Right lobe of liver (tissue), 6 donors: ENCODE results near the gene LRP11. TPM values are rescaled to one million over a fixed set of nuclear protein-coding genes. Genes with fewer than 3 reads are reported as not detected.
"Not testable (repeated sequence)": the region's sequence is repeated elsewhere in the genome, so short reads cannot be mapped to it uniquely, and the experiment has no call there.

Experiments used
- ATAC-seq, 4 donors: fragments of 200-7000 bp; cut with Tn5 transposase; one replicate each; pipeline ENCODE4 v1.9.1; 2020; ENCODE audit warnings: mild to moderate bottlenecking in 4 of 4, moderate library complexity in 4 of 4
- DNase-seq, 3 donors: peaks; one replicate each; pipeline ENCODE4 v3.0.0-alpha.2; 2020
- H3K27ac ChIP-seq, 3 donors: fragments of 200-600 bp; one replicate each; pipeline ENCODE4 v1.8.0; 2022
- H3K27me3 ChIP-seq, 2 donors: fragments of 200-600 bp; one replicate each; pipeline ENCODE4 v1.8.0; 2022
- H3K36me3 ChIP-seq, 4 donors: fragments of 200-600 bp; sonication (generic) in 1 of 4; one replicate each; pipeline versions ENCODE4 v1.5.1 to v1.8.0; 2017 to 2022; ENCODE audit warnings: control low read depth in 1 of 4
- H3K4me1 ChIP-seq, 4 donors: fragments of 200-600 bp; sonication (generic) in 1 of 4; one replicate each; pipeline versions ENCODE4 v1.5.1 to v1.8.0; 2017 to 2022; ENCODE audit warnings: control low read depth in 1 of 4
- H3K4me3 ChIP-seq, 3 donors: fragments of 200-600 bp; one replicate each; pipeline ENCODE4 v1.8.0; 2022
- H3K9me3 ChIP-seq, 4 donors: fragments of 200-600 bp; sonication (generic) in 1 of 4; one replicate each; pipeline versions ENCODE4 v1.5.1 to v1.8.0; 2017 to 2022; ENCODE audit warnings: control low read depth in 1 of 4
- CTCF ChIP-seq, 4 donors: fragments of 200-600 bp in 3 of 4; fragments of 450-650 bp in 1 of 4; IDR thresholded peaks; one replicate each; pipeline versions ENCODE4 v1.5.1 to v1.8.0; 2016 to 2022; ENCODE audit warnings: antibody characterized with exemption in 4 of 4, mild to moderate bottlenecking in 2 of 4
- POLR2A ChIP-seq: fragments of 450-650 bp; IDR thresholded peaks from one replicate; pipeline ENCODE4 v1.6.1; 2017; ENCODE audit warnings: antibody characterized with exemption, mild to moderate bottlenecking
- WGBS: methylation state at CpG from one replicate; pipeline ENCODE4 v1.1.6; 2018; ENCODE audit warnings: low coverage, low lambda C conversion rate; ENCODE audit not compliant: insufficient coverage; ENCODE audit errors: missing lambda C conversion rate; 5-methylcytosine and 5-hydroxymethylcytosine counted together
- intact Hi-C, 2 donors: fragments of 100-400 bp; cut with DNase I; formaldehyde crosslinking; loops; one replicate each; pipeline versions ENCODE4 v1.11.2 to v1.14.1; 2022
- total RNA-seq, 6 experiments: library from RNA; depleted of rRNA in 2 of 6; stranded (reverse); fragments of >200 nt in 2 of 6; fragmentation: NEBNext Ultra II Directional in 3 of 6; extraction: Animal tissue kit (Norgen Biotek cat#: 25700) in 3 of 6; gene quantifications; one replicate each; pipeline versions ENCODE4 v1.1.0 to v1.2.4, GENCODE V29; 2016 to 2023
- donor health status: DM: no; HTN: yes; CAD: no.
- donor health status: DM: no; HTN: no; CAD: no.
- donor health status: DM: no; HTN: no; CAD: no.
- donor health status: DM: no; HTN: yes; CAD: no.
- donor health status: DM: no; HTN: yes; CAD: no.

Gene LRP11
- total RNA-seq, 6 experiments from 2014 or later: 6.8 to 11.1 (median 9.3) TPM

- no peak for ATAC-seq
- H3K9me3 ChIP-seq: no peaks in the 10 kb centered on the region
- no peaks in the 10 kb centered on the region for H3K36me3 ChIP-seq
- DNase-seq: no peak
- 89% methylated on average over 2 of the region's 2 CpGs for WGBS
- H3K4me1 ChIP-seq: peaks cover 0 to 16% (median 3%) of the 10 kb centered on the region in 4 donors
- intact Hi-C loops: loop anchor here in 1 of 2 donors (5.0 kb wide), 1 partner anchor 83 kb away; no protein-coding TSS in a partner anchor
- no peaks in the 10 kb centered on the region for H3K27me3 ChIP-seq
- no peak overlapping the region for H3K27ac ChIP-seq
- TF ChIP-seq POLR2A: no peak
- no peak for TF ChIP-seq CTCF (IDR thresholded peaks at IDR 0.05)
- H3K4me3 ChIP-seq: no peak overlapping the region
Observed at GRCh38 chr6:149844480-149844879, 19.7 kb downstream of the LRP11 start.

DNA sequence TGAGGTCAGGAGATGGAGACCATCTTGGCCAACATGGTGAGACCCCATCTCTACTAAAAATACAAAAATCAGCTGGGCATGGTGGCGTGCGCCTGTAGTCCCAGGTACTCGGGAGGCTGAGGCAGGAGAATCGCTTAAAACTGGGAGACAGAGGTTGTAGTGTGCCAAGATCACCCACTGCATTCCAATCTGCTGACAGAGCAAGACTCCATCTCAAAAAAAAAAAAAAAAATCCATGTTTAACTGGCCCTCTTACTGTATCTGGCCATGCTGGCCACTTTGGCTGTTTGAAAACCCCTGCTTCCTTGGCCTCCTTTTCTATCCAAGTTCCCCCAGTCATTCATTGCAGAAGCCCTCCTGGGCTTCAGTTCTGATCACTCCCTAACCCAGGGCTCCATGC lies 20.1 kb downstream of the LRP11 start:
- not testable (repeated sequence) for H3K9me3 ChIP-seq, H3K27me3 ChIP-seq, ATAC-seq, H3K27ac ChIP-seq, H3K36me3 ChIP-seq, H3K4me3 ChIP-seq, DNase-seq
- no CpG with 5 or more reads among the region's 4 CpGs for WGBS
- H3K4me1 ChIP-seq: peaks cover 0 to 16% (median 3%) of the 10 kb centered on the region in 4 donors
- intact Hi-C loops: loop anchor here in 1 of 2 donors (5.0 kb wide), 1 partner anchor 83 kb away; no protein-coding TSS in a partner anchor

DNA sequence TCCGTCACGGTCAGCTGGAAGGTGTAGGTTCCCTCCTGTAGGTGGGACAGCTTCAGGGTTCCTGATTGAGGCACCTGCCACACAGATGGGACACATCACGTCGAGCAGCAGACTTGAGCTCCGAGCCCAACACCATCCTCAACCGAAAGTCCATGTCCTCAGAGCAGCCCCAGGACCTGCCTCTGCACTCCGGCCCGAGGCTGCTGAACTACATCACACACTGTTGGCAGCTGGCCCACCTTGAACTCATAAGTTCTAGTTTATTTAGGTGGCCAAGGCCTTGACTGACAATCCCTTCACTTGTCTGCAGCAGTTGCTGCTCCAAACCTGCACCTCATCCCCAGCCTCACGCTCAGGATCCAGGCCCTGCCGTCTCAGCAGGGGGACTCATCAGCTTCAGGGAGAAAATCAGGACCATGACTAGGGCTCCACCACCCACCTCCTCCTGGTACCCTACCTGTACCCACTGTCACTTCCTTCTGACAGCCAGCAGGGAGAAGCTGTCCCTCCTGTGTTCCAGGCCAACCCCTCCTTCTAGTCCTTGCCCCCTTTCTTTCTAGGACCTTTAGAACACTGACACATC lies 21.0 kb downstream of the LRP11 start:
- no peaks in the 10 kb centered on the region for H3K27me3 ChIP-seq
- H3K27ac ChIP-seq: no peak overlapping the region
- H3K36me3 ChIP-seq: no peaks in the 10 kb centered on the region
- no peak for ATAC-seq
- intact Hi-C loops: loop anchor here in 1 of 2 donors (5.0 kb wide), 1 partner anchor 84 kb away; no protein-coding TSS in a partner anchor
- H3K4me1 ChIP-seq: peaks cover 0 to 16% (median 3%) of the 10 kb centered on the region in 4 donors
- H3K4me3 ChIP-seq: no peak overlapping the region
- DNase-seq: peak in 1 of 3 donors; percentile 28
- no peak for TF ChIP-seq POLR2A
- TF ChIP-seq CTCF (IDR thresholded peaks at IDR 0.05): no peak
- WGBS: 100% methylated on average over 3 of the region's 10 CpGs
- no peaks in the 10 kb centered on the region for H3K9me3 ChIP-seq

DNA sequence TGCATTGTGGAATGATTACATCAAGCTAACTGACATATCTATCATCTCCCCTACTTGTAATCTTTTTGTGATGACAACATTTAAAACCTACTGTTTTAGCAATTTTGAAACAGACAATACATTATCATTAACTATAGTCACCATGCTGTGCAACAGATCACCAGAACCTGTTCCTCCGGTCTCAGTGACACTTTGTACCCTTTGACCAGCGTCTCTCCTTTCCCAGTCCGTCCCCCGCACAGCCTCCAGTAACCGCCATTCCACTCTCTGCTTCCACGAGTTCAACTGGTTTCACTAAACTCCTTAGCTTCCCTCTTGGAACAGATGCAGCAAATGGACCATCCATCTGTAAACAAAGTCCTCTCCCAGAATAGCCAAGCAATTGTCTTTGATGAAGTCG lies 21.8 kb downstream of the LRP11 start:
- no peak overlapping the region for H3K27ac ChIP-seq
- peaks cover 0 to 14% (median 2%) of the 10 kb centered on the region in 4 donors for H3K4me1 ChIP-seq
- ATAC-seq (no peak), DNase-seq (no peak)
- no peaks in the 10 kb centered on the region for H3K27me3 ChIP-seq
- no peaks in the 10 kb centered on the region for H3K9me3 ChIP-seq
- intact Hi-C loops: loop anchor here in 1 of 2 donors (5.0 kb wide), 1 partner anchor 85 kb away; no protein-coding TSS in a partner anchor
- WGBS: 85% methylated on average over 6 of the region's 7 CpGs
- H3K36me3 ChIP-seq: no peaks in the 10 kb centered on the region
- TF ChIP-seq POLR2A: no peak
- TF ChIP-seq CTCF (IDR thresholded peaks at IDR 0.05): no peak
- no peak overlapping the region for H3K4me3 ChIP-seq

- no peak for TF ChIP-seq POLR2A
- TF ChIP-seq CTCF (IDR thresholded peaks at IDR 0.05): peak; percentile 57 to 79 (median 66)
- Histone ChIP-seq H3K4me3 (no peak overlapping the region), H3K9me3 (no peaks in the 10 kb centered on the region), H3K4me1 (peaks cover 0 to 10% (median 0%) of the 10 kb centered on the region in 4 donors), H3K36me3 (no peaks in the 10 kb centered on the region), H3K27ac (peak overlapping the region in 1 of 3 donors; percentile 6), H3K27me3 (no peaks in the 10 kb centered on the region)
- DNase-seq (peak; percentile 72 to 85 (median 77)), ATAC-seq (peak; percentile 96 to 98 (median 96))
- intact Hi-C loops: loop anchor here in 1 of 2 donors (5.0 kb wide), 1 partner anchor 87 kb away; no protein-coding TSS in a partner anchor
- 28% methylated on average over 8 of the region's 8 CpGs for WGBS
Observed at GRCh38 chr6:149840345-149841075, 23.6 kb downstream of the LRP11 start.
